HCT116 (cell line): Measurements from ENCODE around the gene TERT. TPM values are rescaled to one million over a fixed set of nuclear protein-coding genes. Genes with fewer than 3 reads are reported as not detected.
"Not testable (repeated sequence)": the region's sequence is repeated elsewhere in the genome, so short reads cannot be mapped to it uniquely, and the experiment has no call there.

Source experiments
- ATAC-seq: fragments of 200-7000 bp; cut with Tn5 transposase; 2 replicates; pipeline ENCODE4 v1.9.1; 2020; ENCODE audit warnings: mild to moderate bottlenecking, moderate library complexity
- BruUV-seq: library from RNA; stranded (reverse); fragments of 400-500 nt; replicated peaks from 2 replicates; lab custom pipeline; 2021; lab: Mats Ljungman, UMichigan
- CTCF ChIA-PET: fragments of 300-600 bp; sonication (Branson Sonifier 250); formaldehyde crosslinking; loops from one replicate; lab custom pipeline; 2021; ENCODE audit warnings: antibody characterized with exemption; lab: Charles Lee
- POLR2A ChIA-PET: fragments of 300-600, 350-600 bp; sonication (Branson Sonifier 250); formaldehyde crosslinking; loops from one replicate; lab custom pipeline; 2021; ENCODE audit warnings: antibody characterized with exemption; lab: Charles Lee
- RAD21 ChIA-PET, 2 experiments: fragments of 300-600 bp; sonication (Branson Sonifier 250); formaldehyde crosslinking; loops; one replicate each; lab custom pipeline; 2023; ENCODE audit warnings: low total read pairs in 2 of 2; ENCODE audit not compliant: uncharacterized antibody in 2 of 2, unreplicated experiment in 2 of 2, low non-redundant PET in 1 of 2; lab: Charles Lee
- DNase-seq: peaks from one replicate; pipeline ENCODE4 v3.0.0-alpha.2; 2010; ENCODE audit warnings: low read depth, low spot score
- H2AFZ ChIP-seq: fragments of 200-600 bp; shearing (Covaris generic), sonication (generic); 2 replicates; pipeline ENCODE4 v1.6.1; 2017; ENCODE audit warnings: low read depth, mixed run types, mixed read lengths, antibody characterized with exemption, low read length; ENCODE audit not compliant: poor library complexity, severe bottlenecking
- H3K27ac ChIP-seq: 2 replicates; pipeline ENCODE4 v1.5.1; 2012; ENCODE audit warnings: low read depth, low read length
- H3K27me3 ChIP-seq: fragments of 200-600 bp; sonication (generic); 2 replicates; pipeline ENCODE4 v1.6.1; 2016; ENCODE audit warnings: mixed run types, low read length, mixed read lengths; ENCODE audit not compliant: insufficient read depth
- H3K36me3 ChIP-seq, 2 experiments: fragments of 200-500 bp in 1 of 2; fragments of 200-600 bp in 1 of 2; sonication (Bioruptor generic) in 1 of 2; sonication (generic) in 1 of 2; 2 replicates each; pipeline versions ENCODE4 v1.5.1 to v1.6.1; 2014 to 2016; ENCODE audit warnings: low read length in 2 of 2, inconsistent platforms in 1 of 2, mixed read lengths in 1 of 2, mixed run types in 1 of 2; ENCODE audit not compliant: insufficient read depth in 2 of 2, control insufficient read depth in 1 of 2
- H3K4me1 ChIP-seq, 2 experiments: fragments of 200-600 bp in 1 of 2; sonication (generic) in 1 of 2; 2 replicates each; pipeline versions ENCODE4 v1.5.1 to v1.6.1; 2012 to 2017; ENCODE audit warnings: low read length in 2 of 2, inconsistent platforms in 1 of 2, mild to moderate bottlenecking in 1 of 2, mixed read lengths in 1 of 2, mixed run types in 1 of 2, moderate library complexity in 1 of 2; ENCODE audit not compliant: insufficient read depth in 2 of 2, control insufficient read depth in 1 of 2
- H3K4me2 ChIP-seq: fragments of 200-600 bp; sonication (generic); 2 replicates; pipeline ENCODE4 v1.6.1; 2017; ENCODE audit warnings: mixed run types, low read length, mixed read lengths
- H3K4me3 ChIP-seq, 2 experiments: fragments of 200-600 bp in 1 of 2; sonication (generic) in 1 of 2; replicated peaks in 1 of 2; 2 replicates each; pipeline ENCODE4 v1.5.1; 2011 to 2016; ENCODE audit warnings: low read length in 2 of 2, control low read depth in 1 of 2, low read depth in 1 of 2, mild to moderate bottlenecking in 1 of 2, mixed read lengths in 1 of 2, mixed run types in 1 of 2
- H3K79me2 ChIP-seq: fragments of 200-600 bp; sonication (generic); 2 replicates; pipeline ENCODE4 v1.6.1; 2017; ENCODE audit warnings: mild to moderate bottlenecking, mixed run types, low read length, moderate library complexity, mixed read lengths; ENCODE audit not compliant: insufficient read depth
- H3K9ac ChIP-seq: fragments of 200-600 bp; sonication (generic); 2 replicates; pipeline ENCODE4 v1.6.1; 2016; ENCODE audit warnings: low read length, mixed read lengths
- H3K9me2 ChIP-seq: fragments of 200-600 bp; sonication (generic), shearing (Covaris generic); 2 replicates; pipeline ENCODE4 v1.6.1; 2017; ENCODE audit warnings: mixed run types, mild to moderate bottlenecking, moderate library complexity; ENCODE audit not compliant: insufficient read depth
- H3K9me3 ChIP-seq, 2 experiments: fragments of 200-500 bp in 1 of 2; fragments of 200-600 bp in 1 of 2; sonication (Bioruptor generic) in 1 of 2; sonication (generic) in 1 of 2; 2 replicates each; pipeline ENCODE4 v1.6.1; 2014 to 2017; ENCODE audit warnings: low read length in 2 of 2, mixed read lengths in 2 of 2, inconsistent platforms in 1 of 2, low read depth in 1 of 2, mild to moderate bottlenecking in 1 of 2, mixed run types in 1 of 2, moderate library complexity in 1 of 2; ENCODE audit not compliant: control insufficient read depth in 1 of 2, insufficient read depth in 1 of 2
- H4K20me1 ChIP-seq: fragments of 200-600 bp; sonication (generic), shearing (Covaris generic); 2 replicates; pipeline ENCODE4 v1.6.1; 2017; ENCODE audit warnings: mixed run types, mild to moderate bottlenecking, moderate library complexity; ENCODE audit not compliant: insufficient read depth
- EGR1 ChIP-seq: IDR thresholded peaks from 2 replicates; pipeline ENCODE4 v1.6.1; 2012; ENCODE audit warnings: low read depth
- RAD21 ChIP-seq: IDR thresholded peaks from 2 replicates; pipeline ENCODE4 v1.6.1; 2012; ENCODE audit warnings: low read depth, mild to moderate bottlenecking
- SIN3A ChIP-seq: IDR thresholded peaks from 2 replicates; pipeline ENCODE4 v1.6.1; 2012; ENCODE audit warnings: low read depth
- TCF7L2 ChIP-seq: IDR thresholded peaks from 2 replicates; pipeline ENCODE4 v1.7.0; 2011; ENCODE audit warnings: borderline replicate concordance, inconsistent platforms; ENCODE audit not compliant: insufficient read depth, insufficient read length; ENCODE audit errors: extremely low read depth
- intact Hi-C: fragments of 100-400 bp; cut with micrococcal nuclease; formaldehyde crosslinking; loops from 2 replicates; pipeline ENCODE4 v1.10.0; 2022
- total RNA-seq: library from RNA; stranded (reverse); gene quantifications from one replicate; pipeline ENCODE4 v1.2.1, GENCODE V29; 2021; ENCODE audit not compliant: unreplicated experiment
- TF ChIP-seq, protein P1 (sequence below): IDR thresholded peaks from 2 replicates; pipeline ENCODE4 v1.6.1; 2011; ENCODE audit warnings: mild to moderate bottlenecking, low read length, moderate library complexity; ENCODE audit not compliant: insufficient replicate concordance; ENCODE audit errors: extremely low read depth

TERT gene
- total RNA-seq, 1 experiment from 2014 or later = 6.9 TPM

DNA sequence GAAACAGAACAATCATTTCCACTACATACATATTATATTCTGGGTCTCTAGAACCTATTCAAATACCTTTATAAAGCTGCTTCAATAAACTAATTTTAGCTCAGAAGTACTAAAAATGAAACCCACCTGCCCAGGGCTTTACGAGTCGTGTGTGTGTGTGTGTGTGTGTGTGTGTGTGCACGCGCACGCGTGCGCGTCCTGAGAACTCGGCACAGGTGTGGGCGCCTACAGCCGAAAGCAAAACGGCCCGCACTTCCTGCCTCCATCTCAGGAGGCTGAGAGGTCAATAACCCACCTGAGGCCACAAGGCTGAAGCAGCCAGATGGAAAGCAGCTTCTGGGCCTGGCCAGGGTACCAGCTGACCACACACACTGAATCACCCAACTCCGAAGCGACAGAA is 47.0 kb upstream of the TERT start:
- CTCF ChIA-PET = no interaction called here

DNA sequence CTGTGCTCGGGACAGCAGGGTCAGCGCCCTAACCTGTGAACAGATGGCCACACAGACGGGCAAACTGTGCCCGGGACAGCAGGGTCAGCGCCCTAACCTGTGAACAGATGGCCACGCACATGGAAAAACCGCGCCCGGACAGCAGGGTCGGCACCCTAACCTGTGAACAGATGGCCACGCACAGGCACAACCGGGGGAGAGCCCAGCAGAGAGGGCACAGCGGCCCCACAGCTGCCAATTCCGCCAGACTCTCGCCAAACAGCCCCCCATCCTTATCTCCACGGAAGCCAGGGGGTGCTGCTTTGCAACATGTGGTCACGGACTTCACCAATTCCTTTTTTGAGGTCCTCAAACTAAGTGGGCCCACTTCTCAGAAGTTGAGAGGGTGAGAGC is 44.9 kb upstream of the TERT start:
- H3K4me2 ChIP-seq, BruUV-seq, H4K20me1 ChIP-seq, H3K9me3 ChIP-seq, CTCF ChIA-PET, POLR2A ChIA-PET, H2AFZ ChIP-seq, H3K27ac ChIP-seq, H3K4me3 ChIP-seq, ATAC-seq, H3K9me2 ChIP-seq, DNase-seq, RAD21 ChIA-PET, H3K9ac ChIP-seq, H3K27me3 ChIP-seq: not testable (repeated sequence)
- Histone ChIP-seq H3K4me1 (peaks cover 9 to 12% of the 10 kb centered on the region in 2 experiments; a peak in 3 of 4 replicates), H3K79me2 (peaks cover 73% of the 10 kb centered on the region), H3K36me3 (peaks cover 24 to 59% of the 10 kb centered on the region in 2 experiments)
- intact Hi-C loops = loop anchor here (10.0 kb wide), 1 partner anchor 255 kb away; no protein-coding TSS in a partner anchor

More for the DNA sequence above, 47.0 kb upstream of the TERT start:
- DNase-seq = no peak
- Histone ChIP-seq H3K9me2 (no peaks in the 10 kb centered on the region), H3K9ac (no peak overlapping the region), H2AFZ (no peak overlapping the region), H3K36me3 (peaks cover 24 to 42% of the 10 kb centered on the region in 2 experiments), H4K20me1 (no peaks in the 10 kb centered on the region), H3K27me3 (no peaks in the 10 kb centered on the region), H3K27ac (no peak overlapping the region), H3K9me3 (no peaks in the 10 kb centered on the region), H3K79me2 (peaks cover 68% of the 10 kb centered on the region), H3K4me1 (peaks cover 13 to 22% of the 10 kb centered on the region in 2 experiments; a peak in 3 of 4 replicates), H3K4me3 (no peak overlapping the region), H3K4me2 (no peak overlapping the region)
- no peak for TF ChIP-seq EGR1
- TF ChIP-seq, protein P1, sequence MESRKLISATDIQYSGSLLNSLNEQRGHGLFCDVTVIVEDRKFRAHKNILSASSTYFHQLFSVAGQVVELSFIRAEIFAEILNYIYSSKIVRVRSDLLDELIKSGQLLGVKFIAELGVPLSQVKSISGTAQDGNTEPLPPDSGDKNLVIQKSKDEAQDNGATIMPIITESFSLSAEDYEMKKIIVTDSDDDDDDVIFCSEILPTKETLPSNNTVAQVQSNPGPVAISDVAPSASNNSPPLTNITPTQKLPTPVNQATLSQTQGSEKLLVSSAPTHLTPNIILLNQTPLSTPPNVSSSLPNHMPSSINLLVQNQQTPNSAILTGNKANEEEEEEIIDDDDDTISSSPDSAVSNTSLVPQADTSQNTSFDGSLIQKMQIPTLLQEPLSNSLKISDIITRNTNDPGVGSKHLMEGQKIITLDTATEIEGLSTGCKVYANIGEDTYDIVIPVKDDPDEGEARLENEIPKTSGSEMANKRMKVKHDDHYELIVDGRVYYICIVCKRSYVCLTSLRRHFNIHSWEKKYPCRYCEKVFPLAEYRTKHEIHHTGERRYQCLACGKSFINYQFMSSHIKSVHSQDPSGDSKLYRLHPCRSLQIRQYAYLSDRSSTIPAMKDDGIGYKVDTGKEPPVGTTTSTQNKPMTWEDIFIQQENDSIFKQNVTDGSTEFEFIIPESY = no peak
- no peak for TF ChIP-seq SIN3A
- no peak for TF ChIP-seq TCF7L2
- no peak for TF ChIP-seq RAD21
- ChIA-PET POLR2A (no interaction called here), RAD21 (no interaction called here)
- no TSS peak for BruUV-seq
- intact Hi-C loops = loop anchor here (10.0 kb wide), 1 partner anchor 253 kb away; no protein-coding TSS in a partner anchor
- ATAC-seq = no peak

DNA sequence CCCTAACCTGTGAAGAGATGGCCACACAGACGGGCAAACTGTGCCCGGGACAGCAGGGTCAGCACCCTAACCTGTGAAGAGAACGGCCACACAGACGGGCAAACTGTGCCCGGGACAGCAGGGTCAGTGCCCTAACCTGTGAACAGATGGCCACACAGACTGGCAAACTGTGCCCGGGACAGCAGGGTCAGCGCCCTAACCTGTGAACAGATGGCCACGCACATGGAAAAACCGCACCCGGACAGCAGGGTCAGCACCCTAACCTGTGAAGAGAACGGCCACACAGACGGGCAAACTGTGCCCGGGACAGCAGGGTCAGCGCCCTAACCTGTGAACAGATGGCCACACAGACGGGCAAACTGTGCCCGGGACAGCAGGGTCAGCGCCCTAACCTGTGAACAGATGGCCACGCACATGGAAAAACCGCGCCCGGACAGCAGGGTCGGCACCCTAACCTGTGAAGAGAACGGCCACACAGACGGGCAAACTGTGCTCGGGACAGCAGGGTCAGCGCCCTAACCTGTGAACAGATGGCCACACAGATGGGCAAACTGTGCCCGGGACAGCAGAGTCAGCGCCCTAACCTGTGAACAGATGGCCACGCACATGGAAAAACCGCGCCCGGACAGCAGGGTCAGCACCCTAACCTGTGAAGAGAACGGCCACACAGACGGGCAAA is 44.4 kb upstream of the TERT start:
- H3K27me3 ChIP-seq, H2AFZ ChIP-seq, ATAC-seq, H4K20me1 ChIP-seq, H3K4me2 ChIP-seq, RAD21 ChIA-PET, DNase-seq, H3K9me3 ChIP-seq, POLR2A ChIA-PET, BruUV-seq, H3K9me2 ChIP-seq, H3K27ac ChIP-seq, intact Hi-C loops, H3K9ac ChIP-seq, CTCF ChIA-PET, H3K4me3 ChIP-seq: not testable (repeated sequence)
- H3K4me1 ChIP-seq = peaks cover 9 to 12% of the 10 kb centered on the region in 2 experiments; a peak in 3 of 4 replicates
- peaks cover 70% of the 10 kb centered on the region for H3K79me2 ChIP-seq
- peaks cover 28 to 59% of the 10 kb centered on the region in 2 experiments for H3K36me3 ChIP-seq
